Embryonic facial prominence (tissue), 1 donor: Measurements from ENCODE around the gene PTRHD1.

Source experiments
- DNase-seq: peaks from one replicate; pipeline ENCODE4 v3.0.0-alpha.2; 2016; ENCODE audit errors: extremely low spot score

Gene PTRHD1

GRCh38 chr2:24756789-24757188 lies 36.4 kb downstream of the PTRHD1 start:
- DNase-seq: no peak

GRCh38 chr2:24754985-24755705 lies 38.0 kb downstream of the PTRHD1 start:
- no peak for DNase-seq

- no peak for DNase-seq
Measured at GRCh38 chr2:24749069-24749691, 44.0 kb downstream of the PTRHD1 start.

GRCh38 chr2:24747299-24747698 lies 45.9 kb downstream of the PTRHD1 start:
- DNase-seq: no peak

- no peak for DNase-seq
Measured at GRCh38 chr2:24745825-24746224, 47.4 kb downstream of the PTRHD1 start.

- no peak for DNase-seq
Measured at GRCh38 chr2:24744356-24744755, 48.8 kb downstream of the PTRHD1 start.

GRCh38 chr2:24743924-24744323 lies 49.3 kb downstream of the PTRHD1 start:
- DNase-seq: no peak

- no peak for DNase-seq
Measured at GRCh38 chr2:24742730-24743129, 50.5 kb downstream of the PTRHD1 start.

GRCh38 chr2:24740142-24740541 lies 53.0 kb downstream of the PTRHD1 start:
- no peak for DNase-seq
